PC-9 (cell line): ENCODE results near the gene ZCCHC14.

Source experiments
- EZH2 ChIP-seq: fragments of 200-600 bp; sonication (generic); IDR thresholded peaks from 2 replicates; pipeline ENCODE4 v1.8.0; 2017; ENCODE audit warnings: antibody characterized with exemption, low read depth
- TF ChIP-seq, protein P1 (sequence below): fragments of 200-600 bp; sonication (generic); conservative IDR thresholded peaks from 2 replicates; pipeline ENCODE4 v1.6.1; 2017; ENCODE audit warnings: mixed run types, antibody characterized with exemption, mild to moderate bottlenecking, moderate library complexity

DNA sequence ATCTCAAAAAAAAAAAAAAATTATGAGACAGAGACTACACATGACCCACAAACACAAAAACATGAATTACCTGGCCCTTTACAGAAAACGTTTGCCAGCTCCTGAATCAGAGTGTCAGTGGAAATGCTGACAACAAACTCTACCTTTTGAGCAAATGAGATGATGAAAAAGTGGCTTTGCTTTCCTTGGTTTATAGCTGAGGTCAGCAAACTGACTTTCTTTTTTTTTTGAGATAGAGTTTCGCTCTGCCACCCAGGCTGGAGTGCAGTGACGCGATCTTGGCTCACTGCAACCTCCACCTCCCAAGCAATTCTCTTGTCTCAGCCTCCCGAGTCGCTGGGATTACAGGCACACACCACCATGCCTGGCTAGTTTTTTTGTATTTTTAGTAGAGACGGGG is 46.3 kb downstream of the ZCCHC14 start:
- TF ChIP-seq, protein P1, sequence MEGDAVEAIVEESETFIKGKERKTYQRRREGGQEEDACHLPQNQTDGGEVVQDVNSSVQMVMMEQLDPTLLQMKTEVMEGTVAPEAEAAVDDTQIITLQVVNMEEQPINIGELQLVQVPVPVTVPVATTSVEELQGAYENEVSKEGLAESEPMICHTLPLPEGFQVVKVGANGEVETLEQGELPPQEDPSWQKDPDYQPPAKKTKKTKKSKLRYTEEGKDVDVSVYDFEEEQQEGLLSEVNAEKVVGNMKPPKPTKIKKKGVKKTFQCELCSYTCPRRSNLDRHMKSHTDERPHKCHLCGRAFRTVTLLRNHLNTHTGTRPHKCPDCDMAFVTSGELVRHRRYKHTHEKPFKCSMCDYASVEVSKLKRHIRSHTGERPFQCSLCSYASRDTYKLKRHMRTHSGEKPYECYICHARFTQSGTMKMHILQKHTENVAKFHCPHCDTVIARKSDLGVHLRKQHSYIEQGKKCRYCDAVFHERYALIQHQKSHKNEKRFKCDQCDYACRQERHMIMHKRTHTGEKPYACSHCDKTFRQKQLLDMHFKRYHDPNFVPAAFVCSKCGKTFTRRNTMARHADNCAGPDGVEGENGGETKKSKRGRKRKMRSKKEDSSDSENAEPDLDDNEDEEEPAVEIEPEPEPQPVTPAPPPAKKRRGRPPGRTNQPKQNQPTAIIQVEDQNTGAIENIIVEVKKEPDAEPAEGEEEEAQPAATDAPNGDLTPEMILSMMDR = no peak
- TF ChIP-seq EZH2 = no peak
